ENCODE results near the gene TBX21.

The TBX21 gene

DNA sequence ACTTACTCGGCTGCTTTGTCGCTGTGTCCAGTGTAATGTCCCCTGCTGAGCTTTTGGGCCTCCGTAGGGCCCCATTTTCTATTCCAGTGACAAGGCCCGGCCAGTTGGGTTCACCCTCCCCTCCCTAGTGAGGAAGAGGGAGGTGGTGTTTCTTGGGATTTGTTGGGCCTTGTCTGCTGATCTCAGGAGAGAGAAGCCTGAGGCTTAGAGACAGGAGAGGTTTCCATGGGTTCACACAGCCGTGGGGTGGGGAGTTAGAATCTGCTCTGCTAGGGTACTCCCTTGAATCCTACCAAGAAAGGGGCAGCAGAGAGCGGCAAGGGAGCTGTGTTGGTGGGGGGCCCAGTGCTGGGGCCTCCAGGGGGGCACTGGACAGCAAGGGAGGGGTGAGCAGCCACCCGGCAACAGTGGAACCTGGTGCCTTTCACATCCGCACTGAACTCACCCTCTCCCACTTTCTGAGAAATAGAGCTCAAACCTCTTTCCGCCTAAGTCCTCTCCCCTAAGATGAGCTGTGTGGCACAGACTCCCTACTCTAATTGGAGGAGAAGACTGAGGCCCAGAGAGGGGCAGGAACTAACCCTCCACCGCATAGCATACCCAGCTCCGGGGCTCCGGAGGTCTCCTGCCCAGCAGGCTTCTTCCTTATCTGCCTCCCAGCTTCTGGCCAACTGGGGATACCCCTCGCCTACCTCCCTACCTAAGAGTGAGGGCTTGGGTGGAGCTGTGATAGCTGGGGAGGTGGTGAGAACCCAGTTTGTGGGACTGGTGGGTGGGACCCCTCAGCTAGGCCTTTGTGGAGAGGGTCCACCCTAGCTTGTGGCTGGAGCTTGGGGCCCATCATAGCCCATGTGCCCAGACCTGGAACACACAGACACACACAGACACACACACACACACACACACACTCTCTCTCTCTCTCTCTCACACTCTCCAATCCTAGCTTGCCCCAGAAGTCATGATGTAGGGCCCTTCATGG lies 32.3 kb upstream of the TBX21 start:
- Histone ChIP-seq H3K27ac (ENCODE audit: low read depth, low read length) (no peak overlapping the region), H3K9ac (ENCODE audit: low read depth, low read length) (no peak overlapping the region), H3K4me3 (ENCODE audit: low read depth, low read length) (no peak overlapping the region), H3K36me3 (ENCODE audit: control insufficient read depth, insufficient read depth, low read length) (peaks cover 7% of the 10 kb centered on the region; the same call in 1 of the 2 replicates), H3K9me3 (ENCODE audit: control insufficient read depth, insufficient read depth, low read length) (no peaks in the 10 kb centered on the region), H3K27me3 (ENCODE audit: control insufficient read depth, insufficient read depth, low read length) (no peaks in the 10 kb centered on the region), H3K4me1 (ENCODE audit: control insufficient read depth, insufficient read depth, low read length) (peaks cover 5% of the 10 kb centered on the region)

DNA sequence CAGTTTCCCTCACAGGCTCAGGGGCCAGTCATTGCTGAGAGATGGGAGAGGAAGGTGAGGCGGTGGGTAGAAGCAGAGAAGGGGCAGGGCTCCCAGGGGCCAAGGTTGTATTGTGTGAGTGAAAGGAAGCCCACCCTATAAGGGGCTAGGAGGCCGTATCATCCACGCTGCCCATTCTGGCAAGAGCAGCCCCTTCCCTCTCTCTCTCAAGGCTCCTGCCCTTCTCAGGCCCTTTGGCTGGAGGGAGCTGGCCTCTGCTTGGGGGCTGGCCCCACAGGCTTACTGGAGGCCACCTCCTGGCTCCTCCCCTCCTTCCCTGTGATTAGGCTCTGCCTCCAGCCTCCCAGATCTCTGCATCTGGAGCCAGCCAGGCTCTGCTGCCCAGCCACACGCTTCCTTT lies 31.4 kb upstream of the TBX21 start:
- Histone ChIP-seq H3K9ac (ENCODE audit: low read depth, low read length) (no peak overlapping the region), H3K27me3 (ENCODE audit: control insufficient read depth, insufficient read depth, low read length) (no peaks in the 10 kb centered on the region), H3K27ac (ENCODE audit: low read depth, low read length) (no peak overlapping the region), H3K4me1 (ENCODE audit: control insufficient read depth, insufficient read depth, low read length) (no peaks in the 10 kb centered on the region), H3K9me3 (ENCODE audit: control insufficient read depth, insufficient read depth, low read length) (no peaks in the 10 kb centered on the region), H3K36me3 (ENCODE audit: control insufficient read depth, insufficient read depth, low read length) (peaks cover 7% of the 10 kb centered on the region; the same call in 1 of the 2 replicates), H3K4me3 (ENCODE audit: low read depth, low read length) (no peak overlapping the region)

DNA sequence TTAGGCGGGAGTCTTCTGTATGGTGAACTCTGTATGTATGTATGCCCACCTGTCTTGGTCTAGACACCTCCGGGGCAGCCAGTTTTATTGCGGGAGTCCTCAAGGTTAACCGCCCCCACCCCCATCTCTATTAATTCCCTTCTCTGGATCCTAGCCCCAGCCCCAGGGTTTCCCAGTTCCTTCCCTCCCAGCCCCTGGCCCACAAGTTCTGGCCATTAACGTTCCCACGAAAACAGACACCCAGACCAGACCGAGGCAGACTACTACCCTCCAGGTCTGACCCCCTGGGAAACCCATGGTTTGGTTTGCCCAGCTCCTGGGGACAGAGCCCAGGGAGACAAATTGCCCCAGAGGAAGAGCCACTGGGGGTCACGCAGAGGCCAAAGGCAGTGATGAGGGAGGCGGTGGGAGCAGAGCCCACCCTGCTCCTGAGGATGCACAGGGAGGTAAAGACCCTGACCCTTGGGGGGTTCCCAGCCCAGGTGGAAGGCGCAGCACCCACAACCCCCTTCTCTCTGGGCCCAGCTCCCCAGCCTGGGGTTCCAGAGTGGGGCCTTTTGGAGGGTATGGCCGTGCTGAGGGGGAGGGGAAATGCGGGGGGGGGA lies 30.5 kb upstream of the TBX21 start:
- H3K4me1 ChIP-seq (ENCODE audit: control insufficient read depth, insufficient read depth, low read length): no peaks in the 10 kb centered on the region
- H3K9me3 ChIP-seq (ENCODE audit: control insufficient read depth, insufficient read depth, low read length): no peaks in the 10 kb centered on the region
- no peak overlapping the region for H3K4me3 ChIP-seq (ENCODE audit: low read depth, low read length)
- peaks cover 2% of the 10 kb centered on the region; the same call in 1 of the 2 replicates for H3K36me3 ChIP-seq (ENCODE audit: control insufficient read depth, insufficient read depth, low read length)
- H3K27ac ChIP-seq (ENCODE audit: low read depth, low read length): no peak overlapping the region
- H3K9ac ChIP-seq (ENCODE audit: low read depth, low read length): no peak overlapping the region
- peaks cover 7% of the 10 kb centered on the region; the same call in 1 of the 2 replicates for H3K27me3 ChIP-seq (ENCODE audit: control insufficient read depth, insufficient read depth, low read length)

DNA sequence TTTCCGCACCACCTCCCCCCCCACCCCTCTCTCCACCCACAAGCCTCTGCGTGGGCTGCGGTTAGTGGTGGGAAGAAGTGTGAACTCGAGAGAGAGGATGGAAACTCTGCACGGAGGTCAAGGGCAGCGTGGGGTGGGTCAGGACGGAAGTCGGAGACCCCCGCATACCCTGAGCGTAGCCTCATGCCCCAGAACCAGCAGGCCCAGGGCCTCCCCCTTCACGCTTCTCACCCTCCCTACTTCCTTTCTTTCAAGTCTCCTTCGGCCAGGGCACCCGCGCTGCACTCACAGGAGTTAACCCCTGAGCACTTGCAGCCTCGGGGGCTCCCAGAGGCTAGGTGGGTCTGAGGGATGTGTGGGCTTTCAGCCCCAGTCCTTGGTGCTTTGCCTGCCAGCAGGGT lies 29.8 kb upstream of the TBX21 start:
- H3K27me3 ChIP-seq (ENCODE audit: control insufficient read depth, insufficient read depth, low read length): peaks cover 14% of the 10 kb centered on the region; the same call in 1 of the 2 replicates
- 0 out of 2 replicates have a peak, but pooled peaks cover 4% of the 10 kb centered on the region for H3K4me1 ChIP-seq (ENCODE audit: control insufficient read depth, insufficient read depth, low read length)
- no peak overlapping the region for H3K9ac ChIP-seq (ENCODE audit: low read depth, low read length)

DNA sequence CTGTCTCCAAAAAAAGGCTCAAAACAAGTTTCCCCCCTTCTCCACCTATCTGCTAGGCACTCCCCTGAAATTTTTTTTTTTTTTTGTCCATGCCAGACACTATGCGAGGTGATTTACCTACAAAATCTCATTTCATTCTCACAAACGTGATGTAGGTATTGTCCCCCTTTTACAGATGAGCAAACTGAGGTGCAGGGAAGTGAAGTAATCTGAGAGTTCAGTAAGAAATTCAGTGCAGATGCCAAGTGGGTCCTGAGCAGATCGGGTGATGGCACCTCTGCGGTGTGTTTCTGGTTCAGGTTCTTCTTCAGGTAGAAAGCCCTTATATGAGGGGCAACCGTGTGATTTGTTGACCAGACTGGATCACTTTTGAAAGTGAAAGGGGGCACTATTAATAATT lies 29.4 kb upstream of the TBX21 start:
- Histone ChIP-seq H3K9me3 (ENCODE audit: control insufficient read depth, insufficient read depth, low read length) (no peaks in the 10 kb centered on the region), H3K27me3 (ENCODE audit: control insufficient read depth, insufficient read depth, low read length) (peaks cover 14% of the 10 kb centered on the region; the same call in 1 of the 2 replicates), H3K4me1 (ENCODE audit: control insufficient read depth, insufficient read depth, low read length) (0 out of 2 replicates have a peak, but pooled peaks cover 4% of the 10 kb centered on the region), H3K4me3 (ENCODE audit: low read depth, low read length) (no peak overlapping the region), H3K9ac (ENCODE audit: low read depth, low read length) (no peak overlapping the region), H3K36me3 (ENCODE audit: control insufficient read depth, insufficient read depth, low read length) (peaks cover 2% of the 10 kb centered on the region; the same call in 1 of the 2 replicates), H3K27ac (ENCODE audit: low read depth, low read length) (no peak overlapping the region)

More for the DNA sequence above, 29.8 kb upstream of the TBX21 start:
- Histone ChIP-seq H3K4me3 (ENCODE audit: low read depth, low read length) (no peak overlapping the region), H3K27ac (ENCODE audit: low read depth, low read length) (no peak overlapping the region), H3K36me3 (ENCODE audit: control insufficient read depth, insufficient read depth, low read length) (peaks cover 2% of the 10 kb centered on the region; the same call in 1 of the 2 replicates), H3K9me3 (ENCODE audit: control insufficient read depth, insufficient read depth, low read length) (no peaks in the 10 kb centered on the region)

DNA sequence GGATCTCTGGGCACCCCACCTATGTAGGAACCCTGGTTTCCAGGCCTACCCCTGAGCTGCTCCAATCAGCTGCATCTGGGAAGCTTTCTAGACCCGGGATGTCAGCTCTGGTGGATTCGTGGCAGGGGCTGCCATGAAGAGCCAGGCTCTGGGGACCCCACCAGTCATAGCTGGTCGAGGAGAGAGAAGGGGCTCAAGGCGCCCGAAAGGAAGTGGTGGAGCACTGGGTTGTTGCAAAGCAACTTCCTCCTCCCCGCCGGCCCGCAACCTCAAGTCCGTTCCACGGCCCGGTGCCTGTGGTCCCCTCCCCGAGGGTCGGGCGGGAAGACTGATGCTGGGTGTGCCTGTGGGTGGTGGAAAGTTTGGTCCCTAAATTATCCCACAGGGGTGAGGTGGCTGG lies 28.9 kb upstream of the TBX21 start:
- peaks cover 15% of the 10 kb centered on the region for H3K27me3 ChIP-seq (ENCODE audit: control insufficient read depth, insufficient read depth, low read length)
- no peak overlapping the region for H3K4me3 ChIP-seq (ENCODE audit: low read depth, low read length)
- 0 out of 2 replicates have a peak, but pooled peaks cover 4% of the 10 kb centered on the region for H3K4me1 ChIP-seq (ENCODE audit: control insufficient read depth, insufficient read depth, low read length)
- no peak overlapping the region for H3K27ac ChIP-seq (ENCODE audit: low read depth, low read length)
- peaks cover 2% of the 10 kb centered on the region; the same call in 1 of the 2 replicates for H3K36me3 ChIP-seq (ENCODE audit: control insufficient read depth, insufficient read depth, low read length)
- no peak overlapping the region for H3K9ac ChIP-seq (ENCODE audit: low read depth, low read length)
- H3K9me3 ChIP-seq (ENCODE audit: control insufficient read depth, insufficient read depth, low read length): no peaks in the 10 kb centered on the region

DNA sequence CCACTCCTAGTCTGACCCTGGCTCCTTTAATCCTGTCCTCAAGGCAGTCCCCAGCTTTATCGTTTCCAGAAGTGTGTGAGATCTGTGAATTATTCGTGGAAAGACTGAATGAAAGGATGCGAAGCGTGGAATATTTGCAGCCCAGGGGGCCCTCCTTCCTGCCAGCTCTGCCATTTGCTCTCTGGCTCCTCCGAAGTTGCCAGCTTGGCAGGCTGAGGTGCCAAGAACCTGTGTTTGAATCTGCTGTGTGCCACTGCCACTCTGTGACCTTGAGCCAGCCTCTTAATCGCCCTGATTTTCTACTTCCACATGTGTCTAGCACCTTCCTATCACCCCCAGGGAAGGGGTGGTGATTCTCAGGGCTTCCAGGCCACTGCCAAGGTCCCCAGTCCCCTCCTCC lies 28.3 kb upstream of the TBX21 start:
- no peak overlapping the region for H3K9ac ChIP-seq (ENCODE audit: low read depth, low read length)
- H3K27ac ChIP-seq (ENCODE audit: low read depth, low read length): no peak overlapping the region

DNA sequence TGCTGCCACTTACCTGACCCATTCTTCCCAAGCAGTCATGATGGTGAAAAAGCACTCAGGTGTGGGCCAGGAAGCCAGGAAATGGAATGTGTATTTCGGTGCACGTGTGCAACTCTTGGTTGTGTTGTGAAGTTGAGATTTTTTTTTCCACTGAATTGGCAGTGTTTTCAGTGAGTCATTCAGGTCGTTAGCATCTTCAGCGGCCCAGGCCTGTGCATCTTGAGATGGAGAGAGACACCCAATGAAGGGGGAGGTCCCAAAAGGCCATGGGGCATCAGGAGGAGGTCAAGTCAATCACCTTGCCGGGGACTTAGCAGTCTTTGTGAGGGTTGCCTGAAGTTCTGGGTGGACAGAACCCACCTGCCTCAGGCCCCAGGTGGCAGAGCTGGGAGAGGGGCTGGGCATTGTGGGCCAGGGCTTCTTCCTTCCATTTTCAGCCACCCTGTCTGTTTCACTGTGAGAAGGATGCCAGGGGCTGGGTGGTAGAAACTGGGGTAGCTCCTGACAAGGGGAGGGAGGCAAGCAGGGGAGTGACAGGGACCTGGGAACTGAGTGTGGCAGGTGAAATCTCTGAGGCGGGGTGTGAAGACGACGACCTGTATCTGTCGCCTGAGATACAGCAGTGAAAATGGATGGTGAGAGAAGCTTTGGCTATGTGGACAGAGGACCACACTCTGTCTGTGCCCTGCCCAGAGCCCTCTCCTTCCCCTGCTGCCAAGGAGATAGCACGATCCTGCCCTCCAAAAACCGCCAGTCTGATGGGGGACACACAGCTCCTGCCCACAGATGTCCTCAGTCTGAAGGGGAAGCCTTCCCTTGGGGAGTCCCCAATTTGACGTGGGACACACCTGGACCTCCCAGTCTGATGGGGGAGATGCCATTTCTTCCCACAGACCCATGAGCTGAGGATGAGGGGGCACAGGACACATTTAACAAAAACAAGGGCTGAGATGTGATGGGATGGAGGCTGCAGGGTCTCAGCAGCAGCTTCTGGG lies 27.2 kb upstream of the TBX21 start:
- Histone ChIP-seq H3K36me3 (ENCODE audit: control insufficient read depth, insufficient read depth, low read length) (no peaks in the 10 kb centered on the region), H3K9me3 (ENCODE audit: control insufficient read depth, insufficient read depth, low read length) (no peaks in the 10 kb centered on the region), H3K9ac (ENCODE audit: low read depth, low read length) (no peak overlapping the region), H3K4me3 (ENCODE audit: low read depth, low read length) (no peak overlapping the region), H3K27ac (ENCODE audit: low read depth, low read length) (no peak overlapping the region), H3K27me3 (ENCODE audit: control insufficient read depth, insufficient read depth, low read length) (peaks cover 25% of the 10 kb centered on the region), H3K4me1 (ENCODE audit: control insufficient read depth, insufficient read depth, low read length) (0 out of 2 replicates have a peak, but pooled peaks cover 4% of the 10 kb centered on the region)

More for the DNA sequence above, 28.3 kb upstream of the TBX21 start:
- peaks cover 2% of the 10 kb centered on the region; the same call in 1 of the 2 replicates for H3K36me3 ChIP-seq (ENCODE audit: control insufficient read depth, insufficient read depth, low read length)
- peaks cover 21% of the 10 kb centered on the region for H3K27me3 ChIP-seq (ENCODE audit: control insufficient read depth, insufficient read depth, low read length)
- H3K9me3 ChIP-seq (ENCODE audit: control insufficient read depth, insufficient read depth, low read length): no peaks in the 10 kb centered on the region
- 0 out of 2 replicates have a peak, but pooled peaks cover 4% of the 10 kb centered on the region for H3K4me1 ChIP-seq (ENCODE audit: control insufficient read depth, insufficient read depth, low read length)
- no peak overlapping the region for H3K4me3 ChIP-seq (ENCODE audit: low read depth, low read length)

DNA sequence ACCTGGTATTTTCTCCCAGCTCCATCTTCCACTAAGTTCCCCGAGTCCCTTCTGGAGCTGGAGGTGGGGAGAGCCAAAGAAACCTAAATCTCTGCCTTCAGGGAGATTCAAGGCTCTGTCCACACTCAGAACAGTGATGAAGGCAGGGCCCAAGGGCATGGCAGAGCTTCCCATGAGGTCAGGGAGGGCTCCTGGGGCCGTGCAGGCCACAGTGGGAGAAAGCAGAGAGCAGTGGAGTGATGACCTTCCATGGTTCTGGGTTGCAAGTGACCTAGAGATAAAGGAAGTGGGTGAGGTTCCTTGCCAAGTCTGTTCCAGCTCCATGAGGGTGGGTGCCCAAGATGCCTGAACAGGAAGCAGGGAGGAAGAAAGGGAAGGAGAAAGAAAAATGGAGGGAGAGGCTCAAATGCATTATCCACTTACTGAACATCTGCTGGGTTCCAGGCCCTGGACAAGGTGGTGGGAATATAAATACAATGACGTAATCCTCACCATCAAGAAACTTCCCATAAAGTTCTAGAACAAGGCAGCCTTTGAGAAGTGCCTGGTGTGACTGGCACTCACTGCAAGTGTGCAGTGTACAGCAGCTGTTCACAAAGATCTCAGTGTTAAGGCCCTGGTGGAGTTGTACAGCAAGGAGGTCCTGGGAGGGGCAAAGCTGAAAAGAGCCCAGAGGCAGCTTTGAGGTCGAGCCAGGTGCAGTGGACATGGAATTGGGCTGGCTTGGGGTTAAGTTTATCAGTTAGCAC lies 25.8 kb upstream of the TBX21 start:
- H3K27me3 ChIP-seq (ENCODE audit: control insufficient read depth, insufficient read depth, low read length): peaks cover 25% of the 10 kb centered on the region
- H3K27ac ChIP-seq (ENCODE audit: low read depth, low read length): no peak overlapping the region
- 0 out of 2 replicates have a peak, but pooled peaks cover 4% of the 10 kb centered on the region for H3K4me1 ChIP-seq (ENCODE audit: control insufficient read depth, insufficient read depth, low read length)
- H3K36me3 ChIP-seq (ENCODE audit: control insufficient read depth, insufficient read depth, low read length): no peaks in the 10 kb centered on the region
- no peaks in the 10 kb centered on the region for H3K9me3 ChIP-seq (ENCODE audit: control insufficient read depth, insufficient read depth, low read length)
- H3K4me3 ChIP-seq (ENCODE audit: low read depth, low read length): no peak overlapping the region
- no peak overlapping the region for H3K9ac ChIP-seq (ENCODE audit: low read depth, low read length)
